Mesendoderm (in vitro differentiated cells): Measurements from ENCODE around the gene FLVCR2.
A peak's percentile ranks its signal among the peaks of the same experiment; 100 is the strongest.
"Not testable (repeated sequence)": the region's sequence is repeated elsewhere in the genome, so short reads cannot be mapped to it uniquely, and the experiment has no call there.

Source experiments
- DNase-seq: peaks from one replicate; pipeline ENCODE4 v3.0.0; 2013
- H2AK5ac ChIP-seq: 2 replicates; pipeline ENCODE4 v1.6.1; 2013; ENCODE audit warnings: low read length, inconsistent platforms
- H2BK120ac ChIP-seq: 2 replicates; pipeline ENCODE4 v1.6.1; 2013; ENCODE audit warnings: low read depth, mild to moderate bottlenecking, low read length, moderate library complexity, mixed read lengths
- H2BK15ac ChIP-seq: replicated peaks from 2 replicates; pipeline ENCODE4 v1.6.1; 2013; ENCODE audit warnings: low read depth, mild to moderate bottlenecking, moderate library complexity
- H2BK5ac ChIP-seq: 2 replicates; pipeline ENCODE4 v1.6.1; 2013; ENCODE audit warnings: low read length, inconsistent platforms
- H3K18ac ChIP-seq: 2 replicates; pipeline ENCODE4 v1.6.1; 2013; ENCODE audit warnings: mild to moderate bottlenecking, low read length, mixed read lengths
- H3K23ac ChIP-seq: one replicate; pipeline ENCODE4 v1.6.1; 2013; ENCODE audit warnings: low read length
- H3K27ac ChIP-seq: 2 replicates; pipeline ENCODE4 v1.5.1; 2013; ENCODE audit warnings: low read depth, mild to moderate bottlenecking, inconsistent platforms, low read length, moderate library complexity
- H3K27me3 ChIP-seq: 2 replicates; pipeline ENCODE4 v1.6.1; 2013; ENCODE audit warnings: low read length, control low read depth, mild to moderate bottlenecking, inconsistent platforms; ENCODE audit not compliant: insufficient read depth, poor library complexity
- H3K36me3 ChIP-seq: 2 replicates; pipeline ENCODE4 v1.6.1; 2013; ENCODE audit warnings: low read length, inconsistent platforms; ENCODE audit not compliant: control insufficient read depth, insufficient read depth
- H3K4ac ChIP-seq: one replicate; pipeline ENCODE4 v1.6.1; 2013; ENCODE audit warnings: low read depth, mild to moderate bottlenecking, low read length, moderate library complexity
- H3K4me1 ChIP-seq: 2 replicates; pipeline ENCODE4 v1.6.1; 2013; ENCODE audit warnings: low read depth, low read length, inconsistent platforms; ENCODE audit not compliant: control insufficient read depth
- H3K4me2 ChIP-seq: 2 replicates; pipeline ENCODE4 v1.6.1; 2013; ENCODE audit warnings: low read length
- H3K4me3 ChIP-seq: 2 replicates; pipeline ENCODE4 v1.5.1; 2013; ENCODE audit warnings: mild to moderate bottlenecking, low read length
- H3K56ac ChIP-seq: one replicate; pipeline ENCODE4 v1.6.1; 2013; ENCODE audit warnings: low read length
- H3K79me1 ChIP-seq: 2 replicates; pipeline ENCODE4 v1.6.1; 2013; ENCODE audit warnings: low read length, inconsistent platforms
- H3K79me2 ChIP-seq: 2 replicates; pipeline ENCODE4 v1.6.1; 2013; ENCODE audit warnings: mild to moderate bottlenecking, low read length; ENCODE audit not compliant: control insufficient read depth, insufficient read depth
- H3K9ac ChIP-seq: 2 replicates; pipeline ENCODE4 v1.6.1; 2013; ENCODE audit warnings: low read length, inconsistent platforms
- H4K5ac ChIP-seq: one replicate; pipeline ENCODE4 v1.6.1; 2013; ENCODE audit warnings: low read length
- H4K8ac ChIP-seq: one replicate; pipeline ENCODE4 v1.6.1; 2013; ENCODE audit warnings: low read depth, mild to moderate bottlenecking, control low read depth, low read length, moderate library complexity
- WGBS: extraction: QIAGEN DNeasy Blood & Tissue Kit; methylation state at CpG from one replicate; pipeline ENCODE4 v1.1.7; 2013; ENCODE audit warnings: low lambda C conversion rate, missing lambda C conversion rate; ENCODE audit not compliant: insufficient coverage; ENCODE audit errors: extremely low coverage; 5-methylcytosine and 5-hydroxymethylcytosine counted together

The FLVCR2 gene

GRCh38 chr14:75601061-75601460 is 22.6 kb downstream of the FLVCR2 start:
- DNase-seq, H3K56ac ChIP-seq, H3K27me3 ChIP-seq, H2BK5ac ChIP-seq, H3K79me2 ChIP-seq, H3K23ac ChIP-seq, H2BK120ac ChIP-seq, H3K9ac ChIP-seq, H2BK15ac ChIP-seq, H2AK5ac ChIP-seq, H4K8ac ChIP-seq, H3K27ac ChIP-seq, H3K36me3 ChIP-seq, H3K18ac ChIP-seq, H3K4me2 ChIP-seq, H3K79me1 ChIP-seq, H3K4me3 ChIP-seq, H3K4ac ChIP-seq, H4K5ac ChIP-seq: not testable (repeated sequence)
- WGBS: no CpG with 5 or more reads among the region's 6 CpGs
- peaks cover 17% of the 10 kb centered on the region for H3K4me1 ChIP-seq

- Histone ChIP-seq H2BK15ac (no peak overlapping the region), H3K4me1 (peaks cover 20% of the 10 kb centered on the region), H2BK120ac (no peak overlapping the region), H3K4me2 (no peak overlapping the region), H3K36me3 (no peaks in the 10 kb centered on the region), H3K23ac (no peak overlapping the region), H3K4me3 (no peak overlapping the region), H2BK5ac (no peak overlapping the region), H4K5ac (no peak overlapping the region), H3K27ac (no peak overlapping the region), H3K56ac (no peak overlapping the region), H2AK5ac (no peak overlapping the region), H4K8ac (no peak overlapping the region), H3K4ac (no peak overlapping the region), H3K18ac (no peak overlapping the region), H3K79me1 (no peaks in the 10 kb centered on the region), H3K79me2 (no peaks in the 10 kb centered on the region), H3K9ac (no peak overlapping the region), H3K27me3 (no peaks in the 10 kb centered on the region)
- no peak for DNase-seq
- WGBS: no CpG with 5 or more reads among the region's 3 CpGs
Measured at GRCh38 chr14:75602503-75602902, 24.1 kb downstream of the FLVCR2 start.

DNA sequence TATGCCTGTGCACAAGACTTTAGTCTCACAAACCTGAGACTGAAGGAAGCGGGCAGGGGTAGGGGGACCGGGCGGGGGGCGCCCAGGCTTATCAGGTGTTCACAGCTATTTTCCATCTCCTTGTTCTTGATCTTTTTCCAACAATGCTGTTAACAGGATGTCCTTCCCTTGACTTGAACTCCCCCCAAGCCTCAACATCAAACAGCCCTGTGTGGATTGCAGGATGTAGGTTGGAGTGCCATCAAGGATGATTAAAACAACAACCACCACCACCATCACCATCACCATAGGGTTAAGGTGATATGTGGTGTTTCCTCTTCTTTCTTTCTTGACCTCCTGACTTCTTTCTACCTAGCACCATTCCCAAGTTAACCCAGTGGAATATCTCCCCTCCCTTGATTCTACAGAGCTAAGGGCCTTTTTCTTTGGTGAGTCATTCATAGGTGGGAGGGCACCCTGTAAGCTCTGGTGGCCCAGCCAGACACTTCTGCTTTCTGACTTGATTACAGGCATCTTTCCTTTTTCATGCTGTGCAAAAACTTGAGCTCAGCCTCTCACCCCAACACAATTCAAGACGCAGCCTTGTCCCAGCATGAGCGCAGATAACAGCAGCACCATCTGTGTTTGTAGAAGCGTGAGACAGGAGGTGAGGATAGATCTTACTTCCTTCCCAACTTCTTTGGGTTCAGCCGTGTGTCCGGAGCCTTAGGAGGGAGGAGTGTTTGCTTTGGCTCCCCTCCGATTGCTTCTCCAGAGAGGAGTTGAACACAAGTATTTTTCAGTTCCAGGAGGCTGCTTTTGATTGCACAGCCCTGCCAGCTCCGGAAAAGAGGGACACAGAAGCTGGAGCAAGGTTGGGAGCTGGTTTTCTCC is 26.8 kb downstream of the FLVCR2 start:
- Histone ChIP-seq H3K27ac (peak overlapping the region; percentile 92), H4K5ac (no peak overlapping the region), H3K36me3 (no peaks in the 10 kb centered on the region), H3K9ac (peak overlapping the region; percentile 36), H2AK5ac (peak overlapping the region; percentile 62), H3K4me2 (peak overlapping the region; percentile 14), H3K27me3 (no peaks in the 10 kb centered on the region), H2BK15ac (no peak overlapping the region), H3K4me3 (no peak overlapping the region), H4K8ac (no peak overlapping the region), H3K23ac (no peak overlapping the region), H3K79me2 (no peaks in the 10 kb centered on the region), H2BK120ac (peak overlapping the region; percentile 75), H3K4me1 (peaks cover 20% of the 10 kb centered on the region), H3K79me1 (no peaks in the 10 kb centered on the region), H3K18ac (peak overlapping the region; percentile 28), H2BK5ac (peak overlapping the region; percentile 95), H3K56ac (peak overlapping the region; percentile 77), H3K4ac (no peak overlapping the region)
- no CpG with 5 or more reads among the region's 11 CpGs for WGBS
- peak; percentile 94 for DNase-seq

GRCh38 chr14:75605916-75606315 is 27.5 kb downstream of the FLVCR2 start:
- no peaks in the 10 kb centered on the region for H3K79me1 ChIP-seq
- H2AK5ac ChIP-seq: peak overlapping the region; percentile 89
- DNase-seq: no peak
- H3K36me3 ChIP-seq: no peaks in the 10 kb centered on the region
- peak overlapping the region; percentile 95 for H2BK5ac ChIP-seq
- peak overlapping the region; percentile 22 for H3K4ac ChIP-seq
- WGBS: no CpG with 5 or more reads among the region's 10 CpGs
- H3K9ac ChIP-seq: peak overlapping the region; percentile 36
- peaks cover 20% of the 10 kb centered on the region for H3K4me1 ChIP-seq
- H3K18ac ChIP-seq: peak overlapping the region; percentile 28
- peak overlapping the region; percentile 14 for H3K4me2 ChIP-seq
- no peaks in the 10 kb centered on the region for H3K27me3 ChIP-seq
- H2BK120ac ChIP-seq: peak overlapping the region; percentile 11
- peak overlapping the region; percentile 73 for H3K23ac ChIP-seq
- no peak overlapping the region for H4K5ac ChIP-seq
- no peak overlapping the region for H3K4me3 ChIP-seq
- no peak overlapping the region for H4K8ac ChIP-seq
- H2BK15ac ChIP-seq: no peak overlapping the region
- H3K27ac ChIP-seq: peak overlapping the region; percentile 92
- H3K79me2 ChIP-seq: no peaks in the 10 kb centered on the region
- peak overlapping the region; percentile 77 for H3K56ac ChIP-seq

GRCh38 chr14:75607044-75607443 is 28.6 kb downstream of the FLVCR2 start:
- H3K4me2 ChIP-seq: no peak overlapping the region
- DNase-seq: no peak
- no peak overlapping the region for H4K5ac ChIP-seq
- no peak overlapping the region for H2BK15ac ChIP-seq
- peaks cover 18% of the 10 kb centered on the region for H3K4me1 ChIP-seq
- no peaks in the 10 kb centered on the region for H3K36me3 ChIP-seq
- no peak overlapping the region for H3K9ac ChIP-seq
- H3K27ac ChIP-seq: no peak overlapping the region
- H3K27me3 ChIP-seq: no peaks in the 10 kb centered on the region
- H3K4me3 ChIP-seq: no peak overlapping the region
- no CpG with 5 or more reads among the region's 1 CpG for WGBS
- no peak overlapping the region for H3K4ac ChIP-seq
- H4K8ac ChIP-seq: peak overlapping the region; percentile 91
- no peaks in the 10 kb centered on the region for H3K79me1 ChIP-seq
- no peak overlapping the region for H2BK120ac ChIP-seq
- H2AK5ac ChIP-seq: no peak overlapping the region
- H2BK5ac ChIP-seq: no peak overlapping the region
- H3K23ac ChIP-seq: no peak overlapping the region
- no peaks in the 10 kb centered on the region for H3K79me2 ChIP-seq
- H3K56ac ChIP-seq: no peak overlapping the region
- H3K18ac ChIP-seq: no peak overlapping the region
